ENCODE data around the gene DDR1. TPM values are rescaled to one million over a fixed set of nuclear protein-coding genes. Genes with fewer than 3 reads are reported as not detected.

DDR1 gene
- total RNA-seq, 1 experiment from 2014 or later = 258 TPM

DNA sequence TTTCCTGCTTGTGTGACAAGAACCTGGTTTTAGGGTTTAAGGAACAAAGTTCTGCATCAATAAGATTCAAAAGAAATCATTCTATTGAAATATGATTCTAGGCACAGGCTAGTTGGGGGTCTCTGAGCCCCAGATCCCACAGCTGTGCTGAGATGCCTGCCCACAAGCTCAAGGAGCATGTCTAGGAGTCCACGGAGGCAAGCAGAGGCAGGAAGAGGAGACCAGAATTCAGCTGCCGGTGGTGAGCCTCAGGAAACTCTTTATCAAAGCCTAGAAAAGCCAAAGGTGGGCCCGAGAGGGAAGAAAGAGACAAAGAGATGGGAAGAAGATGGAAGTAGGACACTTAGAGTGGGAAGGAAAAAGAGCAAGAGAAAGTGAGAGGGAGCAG lies 40.7 kb upstream of the DDR1 start:
- Histone ChIP-seq H2BK5ac (ENCODE audit: insufficient read length, low read length) (no peak overlapping the region), H3K27me3 (ENCODE audit: insufficient read depth, low read length) (no peaks in the 10 kb centered on the region), H4K8ac (replicated peaks; ENCODE audit: insufficient read length, low read depth, low read length) (no peak overlapping the region), H2AFZ (ENCODE audit: low read length) (no peak overlapping the region), H3K56ac (ENCODE audit: insufficient read length, low read depth, low read length) (no peak overlapping the region), H4K20me1 (ENCODE audit: control insufficient read depth, insufficient read depth, insufficient read length) (peaks cover 3% of the 10 kb centered on the region), H2BK15ac (ENCODE audit: low read depth, low read length) (no peak overlapping the region), H2BK20ac (ENCODE audit: low read depth, low read length, poor library complexity, severe bottlenecking) (no peak overlapping the region), H3K9ac (ENCODE audit: extremely low read depth, insufficient read length, low read length) (no peak overlapping the region), H2BK12ac (ENCODE audit: insufficient read length, low read depth, low read length) (no peak overlapping the region), H3K4me2 (ENCODE audit: insufficient read depth, insufficient read length, low read length) (no peak overlapping the region), H3K79me1 (ENCODE audit: insufficient read depth, low read depth, low read length, poor library complexity, severe bottlenecking) (no peaks in the 10 kb centered on the region), H3T11ph (ENCODE audit: low read length) (no peak overlapping the region), H3K27ac (ENCODE audit: insufficient read length, low read depth, low read length) (no peak overlapping the region), H3K18ac (ENCODE audit: insufficient read length, low read depth, low read length) (no peak overlapping the region), H3K14ac (ENCODE audit: insufficient read depth, low read length) (no peak overlapping the region; the same call in 1 of the 2 replicates), H3K4ac (ENCODE audit: low read depth, low read length) (no peak overlapping the region; the same call in 1 of the 2 replicates), H3K79me2 (ENCODE audit: insufficient read depth, low read length) (no peaks in the 10 kb centered on the region), H2AK5ac (ENCODE audit: insufficient read length, low read length) (no peak overlapping the region), H3K4me1 (ENCODE audit: insufficient read depth, low read length) (peaks cover 15% of the 10 kb centered on the region), H2BK120ac (ENCODE audit: low read depth, low read length, poor library complexity, severe bottlenecking) (no peak overlapping the region), H4K5ac (ENCODE audit: insufficient read length, low read depth, low read length) (no peak overlapping the region), H3K23me2 (ENCODE audit: insufficient read length, low read depth, low read length, poor library complexity, severe bottlenecking) (no peaks in the 10 kb centered on the region), H4K91ac (ENCODE audit: insufficient read length, low read depth, low read length) (no peak overlapping the region), H3K23ac (ENCODE audit: insufficient read length, low read depth, low read length) (no peak overlapping the region), H3K9me3 (ENCODE audit: control insufficient read depth, low read depth, low read length) (no peaks in the 10 kb centered on the region)
- peaks cover 13 to 33% of the 10 kb centered on the region in 2 experiments for H3K9me3 Mint-ChIP-seq
- H3K36me3 Mint-ChIP-seq (ENCODE audit: insufficient read depth in 1 of 3, low read depth in 3 of 3) = peaks cover 67 to 83% (median 82%) of the 10 kb centered on the region in 3 experiments
- H3K27me3 Mint-ChIP-seq (ENCODE audit: low read depth) = no peaks in the 10 kb centered on the region
- H3K4me3 Mint-ChIP-seq = peak overlapping the region in 1 of 2 experiments; percentile 19; a peak in 2 of 5 replicates
- peaks cover 66% of the 10 kb centered on the region in 2 experiments for H3K4me1 Mint-ChIP-seq
- TF ChIP-seq, protein P1, sequence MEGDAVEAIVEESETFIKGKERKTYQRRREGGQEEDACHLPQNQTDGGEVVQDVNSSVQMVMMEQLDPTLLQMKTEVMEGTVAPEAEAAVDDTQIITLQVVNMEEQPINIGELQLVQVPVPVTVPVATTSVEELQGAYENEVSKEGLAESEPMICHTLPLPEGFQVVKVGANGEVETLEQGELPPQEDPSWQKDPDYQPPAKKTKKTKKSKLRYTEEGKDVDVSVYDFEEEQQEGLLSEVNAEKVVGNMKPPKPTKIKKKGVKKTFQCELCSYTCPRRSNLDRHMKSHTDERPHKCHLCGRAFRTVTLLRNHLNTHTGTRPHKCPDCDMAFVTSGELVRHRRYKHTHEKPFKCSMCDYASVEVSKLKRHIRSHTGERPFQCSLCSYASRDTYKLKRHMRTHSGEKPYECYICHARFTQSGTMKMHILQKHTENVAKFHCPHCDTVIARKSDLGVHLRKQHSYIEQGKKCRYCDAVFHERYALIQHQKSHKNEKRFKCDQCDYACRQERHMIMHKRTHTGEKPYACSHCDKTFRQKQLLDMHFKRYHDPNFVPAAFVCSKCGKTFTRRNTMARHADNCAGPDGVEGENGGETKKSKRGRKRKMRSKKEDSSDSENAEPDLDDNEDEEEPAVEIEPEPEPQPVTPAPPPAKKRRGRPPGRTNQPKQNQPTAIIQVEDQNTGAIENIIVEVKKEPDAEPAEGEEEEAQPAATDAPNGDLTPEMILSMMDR (conservative IDR thresholded peaks at IDR 0.05) = no peak
- peak overlapping the region; percentile 48 to 88 (median 81) for H3K27ac Mint-ChIP-seq
- WGBS (ENCODE audit: extremely low coverage, insufficient read length, low lambda C conversion rate) = no CpG with 5 or more reads among the region's 3 CpGs
- DNase-seq = no peak

All from H9 (cell line).